GM12873 (cell line): ENCODE measurements around the gene RHOA.

Source experiments
- CTCF ChIP-seq: IDR thresholded peaks from 2 replicates; pipeline ENCODE4 v1.5.1; 2012; ENCODE audit warnings: low read depth, mild to moderate bottlenecking, moderate library complexity, low read length, control low read depth; ENCODE audit not compliant: insufficient read depth; ENCODE audit errors: missing control alignments

RHOA gene

GRCh38 chr3:49378249-49378895 lies 33.4 kb downstream of the RHOA start:
- no peak for TF ChIP-seq CTCF

DNA sequence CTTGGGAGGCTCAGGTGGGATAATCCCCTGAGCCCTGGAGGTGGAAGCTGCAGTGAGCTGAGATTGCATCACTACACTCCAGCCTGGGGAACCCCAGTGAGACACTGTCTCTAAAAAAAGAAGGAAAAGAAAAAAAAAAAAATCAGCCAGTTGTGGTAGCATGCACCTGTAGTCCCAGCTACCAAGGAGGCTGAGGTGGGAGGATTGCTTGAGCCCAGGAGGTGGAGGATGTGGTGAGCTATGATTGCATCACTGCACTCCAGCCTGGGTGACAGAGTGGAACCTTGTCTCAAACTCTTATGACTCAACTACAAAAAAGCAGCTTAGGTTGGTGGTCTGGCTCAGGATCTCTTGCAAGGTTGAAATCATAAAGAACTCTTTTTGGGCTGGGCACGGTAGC lies 34.3 kb downstream of the RHOA start:
- TF ChIP-seq CTCF = no peak

- no peak for TF ChIP-seq CTCF
Measured at GRCh38 chr3:49371946-49372345, 39.8 kb downstream of the RHOA start.

- TF ChIP-seq CTCF = no peak
Measured at GRCh38 chr3:49370585-49371290, 41.0 kb downstream of the RHOA start.

GRCh38 chr3:49362561-49362960 lies 49.2 kb downstream of the RHOA start:
- no peak for TF ChIP-seq CTCF

DNA sequence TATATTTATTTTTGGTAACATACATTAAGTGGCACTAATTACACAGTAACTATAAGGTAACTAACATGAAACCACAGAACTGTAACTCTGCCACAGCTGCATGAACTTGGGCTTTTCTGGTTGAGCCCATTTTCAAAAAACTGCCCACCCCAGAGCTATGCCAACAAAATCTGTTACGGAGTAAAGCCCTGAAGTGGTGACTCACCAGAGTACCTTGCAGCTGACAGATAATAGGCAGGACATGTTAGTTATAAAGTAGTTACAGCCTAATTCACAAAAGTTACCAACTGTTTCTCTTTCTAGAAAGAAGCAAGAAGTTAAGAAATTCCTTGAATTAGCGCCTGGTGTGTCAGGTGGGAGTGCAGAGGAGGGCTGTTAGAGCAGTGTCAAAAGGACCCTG lies 52.2 kb downstream of the RHOA start:
- no peak for TF ChIP-seq CTCF

DNA sequence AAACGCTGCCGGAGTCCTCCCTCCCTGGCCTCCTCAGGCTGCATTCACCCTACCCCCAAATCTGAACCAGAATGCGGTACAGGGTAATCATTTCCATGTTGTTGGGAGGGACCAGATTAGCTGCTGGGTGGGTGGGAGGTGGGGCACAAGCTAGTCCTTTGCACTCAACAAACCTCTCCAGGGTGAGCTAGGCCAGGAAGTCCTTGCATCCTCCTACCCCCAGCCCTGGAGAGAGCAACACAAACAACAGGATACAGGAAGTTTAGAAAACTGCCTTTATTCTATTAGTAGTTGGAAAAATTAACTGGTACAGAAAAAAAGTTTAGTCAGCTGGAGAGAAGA lies 52.9 kb downstream of the RHOA start:
- no peak for TF ChIP-seq CTCF
